Measurements from ENCODE around the gene POFUT2.
A peak's percentile ranks its signal among the peaks of the same experiment; 100 is the strongest.

Gene POFUT2, protein sequence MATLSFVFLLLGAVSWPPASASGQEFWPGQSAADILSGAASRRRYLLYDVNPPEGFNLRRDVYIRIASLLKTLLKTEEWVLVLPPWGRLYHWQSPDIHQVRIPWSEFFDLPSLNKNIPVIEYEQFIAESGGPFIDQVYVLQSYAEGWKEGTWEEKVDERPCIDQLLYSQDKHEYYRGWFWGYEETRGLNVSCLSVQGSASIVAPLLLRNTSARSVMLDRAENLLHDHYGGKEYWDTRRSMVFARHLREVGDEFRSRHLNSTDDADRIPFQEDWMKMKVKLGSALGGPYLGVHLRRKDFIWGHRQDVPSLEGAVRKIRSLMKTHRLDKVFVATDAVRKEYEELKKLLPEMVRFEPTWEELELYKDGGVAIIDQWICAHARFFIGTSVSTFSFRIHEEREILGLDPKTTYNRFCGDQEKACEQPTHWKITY

DNA sequence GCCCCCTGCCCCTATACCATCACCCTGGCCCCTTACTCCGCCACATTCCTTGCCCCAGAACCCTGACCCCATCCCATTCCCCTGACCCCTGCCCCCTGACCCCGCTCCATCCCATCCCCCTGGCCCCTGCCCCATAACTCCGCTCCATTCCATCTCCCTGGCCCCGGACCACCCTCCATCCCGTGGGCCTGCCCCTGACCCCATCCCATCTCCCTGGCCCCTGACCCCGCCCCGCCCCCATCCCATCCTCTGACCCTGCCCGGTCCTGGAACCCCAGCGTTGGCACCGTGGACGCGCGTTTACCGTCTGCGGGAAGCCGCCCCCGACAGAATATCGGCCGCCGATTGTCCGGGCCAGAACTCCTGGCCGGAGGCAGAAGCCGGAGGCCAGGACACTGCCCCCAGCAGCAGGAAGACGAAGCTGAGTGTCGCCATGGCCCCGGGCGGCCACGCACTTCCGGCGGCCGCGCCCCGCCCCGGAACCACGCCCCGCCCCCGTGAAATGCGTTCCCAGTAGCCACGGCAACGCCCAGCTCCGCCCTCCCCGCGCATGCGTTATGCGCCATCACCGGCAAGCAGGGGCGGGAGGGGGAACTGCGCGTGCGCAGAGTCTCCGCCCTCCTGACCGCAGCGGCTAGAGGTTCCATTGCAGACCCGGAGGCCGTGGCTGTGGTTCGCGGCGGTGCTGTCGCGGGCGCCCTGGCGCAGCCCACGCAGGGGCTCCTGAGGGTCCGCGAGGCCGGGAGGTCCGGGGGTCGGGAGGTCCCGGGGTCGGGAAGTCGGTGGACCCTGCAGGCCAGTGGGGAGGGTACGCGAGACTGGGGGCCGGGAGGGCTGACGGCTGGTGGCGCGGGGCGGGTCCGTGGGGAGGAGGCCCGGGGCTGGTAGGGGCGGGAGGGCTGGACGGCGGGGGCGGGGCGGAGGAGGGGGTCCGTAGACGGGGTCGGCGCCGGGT is at the start of gene POFUT2:
Gene POFUT2 (minus strand): TSS at position 458 of the 954 bp plus-strand sequence. CDS start 24 bp downstream, at position 434.
- peak; percentile 100 for DNase-seq (ENCODE audit: low spot score)

DNA sequence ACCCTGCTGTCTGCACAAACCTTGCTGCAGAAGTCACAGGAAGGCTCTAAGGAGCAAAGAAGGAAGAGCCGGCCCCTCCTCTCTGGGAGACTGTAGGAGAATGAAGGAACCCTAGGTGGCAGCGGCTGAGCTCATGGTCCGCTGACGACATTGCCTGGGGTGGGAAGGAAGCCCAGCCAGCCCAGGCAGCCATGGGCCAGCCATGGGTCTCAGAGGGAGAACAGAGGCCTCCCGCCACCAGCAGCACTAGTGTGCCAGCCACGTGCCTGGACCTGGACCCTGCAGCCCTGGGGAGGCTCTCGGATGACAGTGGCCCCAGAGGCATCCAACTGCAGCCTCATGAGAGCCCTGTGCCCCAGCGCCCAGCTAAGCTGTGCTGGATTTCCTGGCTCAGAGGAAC is 49.2 kb upstream of the POFUT2 start:
- DNase-seq (ENCODE audit: low spot score), result no peak

DNA sequence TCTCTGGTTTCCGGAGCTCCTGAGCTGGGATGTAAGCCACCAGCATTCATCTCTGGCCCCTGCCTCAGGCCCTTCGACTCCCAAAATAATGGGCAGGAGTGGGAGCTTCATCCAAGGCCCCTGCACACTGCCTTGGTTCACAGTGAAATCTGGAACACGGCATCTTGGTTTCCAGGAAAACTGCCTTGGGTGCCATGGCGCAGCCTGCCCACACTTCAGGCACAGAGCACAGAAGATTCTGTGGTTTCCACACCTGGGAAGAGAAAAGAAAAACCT is 48.8 kb upstream of the POFUT2 start:
- DNase-seq (ENCODE audit: low spot score), result no peak

DNA sequence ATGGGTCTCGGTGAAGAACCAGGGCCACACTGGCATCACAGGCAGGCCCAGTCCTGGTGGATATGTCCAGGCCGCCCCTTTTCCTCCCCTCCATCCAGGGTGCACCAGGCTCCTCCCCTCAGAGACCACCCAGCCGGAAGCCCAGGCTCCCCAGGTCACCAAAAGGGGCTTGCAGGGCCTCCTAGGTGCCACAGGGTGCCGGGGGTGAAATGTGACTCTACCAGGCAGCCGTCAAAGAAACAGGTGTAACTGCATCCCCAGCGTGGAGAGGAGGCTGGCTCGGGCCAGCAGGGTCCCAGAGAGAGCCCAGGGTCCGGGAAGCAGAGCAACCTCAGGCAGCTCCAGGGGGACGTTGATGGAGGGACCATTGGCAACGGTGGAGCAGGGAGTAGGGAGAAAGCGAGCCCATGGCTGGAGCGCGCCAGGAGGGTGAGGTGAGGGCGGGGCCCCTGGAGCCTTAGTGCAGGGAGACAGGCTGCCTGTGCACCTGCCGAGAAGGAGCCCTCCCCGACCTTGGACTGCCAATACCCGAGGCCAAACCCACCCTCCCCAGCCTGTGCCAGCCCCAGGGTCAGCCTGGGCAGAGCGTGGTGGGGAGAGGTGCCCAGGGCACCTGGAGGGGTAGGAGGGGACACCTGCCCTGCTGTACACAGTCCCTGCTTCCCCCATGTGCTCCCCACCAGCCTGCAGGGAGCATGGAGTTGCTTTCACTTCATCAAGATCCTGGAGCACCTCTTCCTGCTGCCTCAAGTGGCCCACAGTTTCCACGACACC is 48.3 kb upstream of the POFUT2 start:
- no peak for DNase-seq (ENCODE audit: low spot score)

DNA sequence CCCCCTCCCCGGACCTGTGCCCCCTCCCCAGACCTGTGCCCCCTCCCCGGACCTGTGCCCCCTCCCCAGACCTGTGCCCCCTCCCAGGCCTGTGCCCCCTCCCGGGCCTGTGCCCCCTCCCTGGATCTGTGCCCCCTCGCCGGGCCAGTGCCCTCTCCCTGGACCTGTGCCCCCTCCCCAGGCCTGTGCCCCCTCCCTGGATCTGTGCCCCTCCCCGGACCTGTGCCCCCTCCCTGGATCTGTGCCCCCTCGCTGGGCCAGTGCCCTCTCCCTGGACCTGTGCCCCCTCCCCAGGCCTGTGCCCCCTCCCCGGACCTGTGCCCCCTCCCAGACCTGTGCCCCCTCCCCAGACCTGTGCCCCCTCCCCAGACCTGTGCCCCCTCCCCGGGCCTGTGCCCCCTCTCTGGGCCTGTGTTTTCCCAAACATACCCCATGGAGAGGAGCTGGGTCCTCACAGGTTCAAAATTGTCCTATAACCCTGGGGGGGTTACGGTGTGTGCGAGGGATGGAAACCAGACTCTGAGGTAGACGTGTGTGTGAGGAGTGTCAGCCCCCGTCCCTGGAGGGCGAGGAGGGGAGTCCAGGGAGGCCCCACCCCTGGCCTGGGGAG is 47.6 kb upstream of the POFUT2 start:
- no peak for DNase-seq (ENCODE audit: low spot score)

DNA sequence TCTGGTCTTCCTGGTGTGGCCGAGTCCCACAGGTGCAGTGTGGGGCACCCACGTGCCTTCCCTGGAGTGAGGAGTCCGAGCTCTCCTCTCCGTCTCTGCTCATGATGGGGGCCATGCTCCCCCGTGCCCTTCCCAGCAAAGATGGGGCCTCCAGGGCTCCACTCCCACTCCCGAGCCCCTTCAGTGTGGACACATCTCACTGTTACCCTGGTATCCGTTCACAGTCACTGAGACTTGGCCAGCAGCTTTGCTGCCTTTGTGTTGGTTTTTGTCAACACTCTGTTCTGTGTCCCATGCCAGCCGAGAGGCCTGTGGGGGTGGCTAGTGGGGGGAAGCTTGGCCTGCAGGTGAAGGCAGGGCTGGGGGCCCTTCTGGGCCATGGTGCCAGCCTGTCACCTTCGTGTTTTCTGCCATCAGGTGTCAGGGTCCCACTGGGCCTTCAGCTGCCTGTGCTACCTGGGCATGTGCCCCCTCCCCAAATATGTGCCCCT is 46.9 kb upstream of the POFUT2 start:
- DNase-seq (ENCODE audit: low spot score), result no peak

DNA sequence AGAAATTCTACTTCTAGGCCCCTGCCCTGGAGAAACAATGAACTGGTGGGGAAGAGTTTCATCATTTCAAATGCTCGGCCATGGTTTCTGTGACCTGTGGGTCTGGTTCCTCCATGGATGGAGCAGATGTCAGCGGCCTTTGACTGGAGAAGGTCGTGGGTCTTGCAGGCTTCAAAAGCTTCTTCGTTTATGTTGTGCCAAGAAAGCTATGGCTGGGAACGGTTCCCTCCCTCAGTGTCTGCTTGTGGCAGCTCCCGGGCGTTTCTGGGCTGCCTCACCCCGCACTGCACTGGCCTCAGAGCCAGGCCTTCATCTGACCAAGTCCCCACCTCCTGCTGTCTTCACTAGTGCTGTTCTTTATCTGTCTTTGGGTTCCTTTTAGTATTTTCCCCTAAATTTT is 46.4 kb upstream of the POFUT2 start:
- DNase-seq (ENCODE audit: low spot score), result no peak

DNA sequence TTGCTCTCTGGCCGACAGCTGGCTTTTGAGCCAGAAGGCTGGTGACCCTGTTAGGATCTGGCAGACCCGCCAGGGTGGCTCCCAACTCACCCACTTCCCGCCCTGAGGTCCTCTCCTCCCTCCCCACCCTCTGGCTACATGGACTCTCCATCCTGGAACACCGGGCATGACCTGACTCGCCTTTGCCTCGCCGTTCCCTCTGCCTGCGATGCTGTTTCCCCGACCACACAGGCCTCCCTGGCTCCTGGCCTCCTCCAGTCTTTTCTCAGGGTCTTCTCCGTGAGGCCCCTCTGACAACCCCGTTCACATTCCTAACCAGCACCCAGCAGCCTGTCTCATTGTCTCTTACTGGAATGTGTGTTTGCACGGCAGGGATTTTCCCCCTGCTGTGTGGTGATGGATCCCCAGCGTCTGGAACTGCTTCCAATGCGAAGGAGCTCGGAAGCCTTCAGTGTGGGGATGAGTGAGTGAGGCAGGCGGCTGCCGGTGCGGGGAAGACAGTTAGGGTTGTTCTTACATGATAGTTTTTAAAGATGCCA is 46.0 kb upstream of the POFUT2 start:
- no peak for DNase-seq (ENCODE audit: low spot score)

DNA sequence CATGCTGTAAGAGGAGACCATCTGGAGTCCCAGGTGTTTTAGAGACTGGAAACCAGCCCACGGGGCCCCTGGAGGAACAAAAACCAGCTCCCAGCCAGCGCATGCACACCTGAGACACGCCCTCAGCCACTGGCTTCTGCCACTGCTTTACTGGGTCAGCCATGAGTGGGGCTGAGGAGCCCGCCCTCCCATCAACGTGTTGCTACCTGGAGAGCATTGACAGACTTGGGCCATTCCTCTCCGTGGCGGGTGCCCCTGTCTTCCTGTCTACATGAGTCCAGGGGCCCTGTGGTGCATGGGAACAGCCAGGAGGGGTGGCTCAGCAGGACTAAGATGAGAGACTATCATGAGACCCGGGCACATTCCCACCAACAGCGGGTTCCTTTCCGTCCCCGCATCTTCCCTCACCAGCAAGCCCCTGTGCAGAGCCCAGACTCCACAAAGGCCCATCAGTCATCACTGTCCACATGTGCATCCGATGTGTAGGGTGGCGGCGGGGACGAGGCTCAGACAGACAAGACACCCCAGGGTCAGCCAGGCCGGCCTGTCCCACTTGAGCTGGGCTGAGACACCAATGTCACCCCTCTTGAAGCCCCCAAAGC is 45.4 kb upstream of the POFUT2 start:
- DNase-seq (ENCODE audit: low spot score), result no peak

DNA sequence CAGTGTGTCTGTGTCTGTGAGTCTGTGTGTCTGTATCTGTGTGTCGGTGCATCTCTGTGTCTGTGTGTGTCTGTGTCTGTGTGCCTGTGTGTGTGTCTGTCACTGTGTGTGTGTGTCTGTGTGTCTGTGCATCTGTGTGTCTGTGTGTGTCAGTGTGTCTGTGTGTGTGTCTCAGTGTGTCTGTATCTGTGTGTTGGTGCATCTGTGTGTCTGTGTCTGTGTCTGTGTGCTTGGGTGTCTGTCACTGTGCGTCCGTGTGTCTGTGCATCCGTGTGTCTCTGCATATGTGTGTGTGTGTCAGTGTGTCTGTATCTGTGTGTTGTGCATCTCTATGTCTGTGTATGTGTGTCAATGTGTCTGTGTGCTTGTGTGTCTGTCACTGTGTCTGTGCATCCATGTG is 44.7 kb upstream of the POFUT2 start:
- no peak for DNase-seq (ENCODE audit: low spot score)

DNA sequence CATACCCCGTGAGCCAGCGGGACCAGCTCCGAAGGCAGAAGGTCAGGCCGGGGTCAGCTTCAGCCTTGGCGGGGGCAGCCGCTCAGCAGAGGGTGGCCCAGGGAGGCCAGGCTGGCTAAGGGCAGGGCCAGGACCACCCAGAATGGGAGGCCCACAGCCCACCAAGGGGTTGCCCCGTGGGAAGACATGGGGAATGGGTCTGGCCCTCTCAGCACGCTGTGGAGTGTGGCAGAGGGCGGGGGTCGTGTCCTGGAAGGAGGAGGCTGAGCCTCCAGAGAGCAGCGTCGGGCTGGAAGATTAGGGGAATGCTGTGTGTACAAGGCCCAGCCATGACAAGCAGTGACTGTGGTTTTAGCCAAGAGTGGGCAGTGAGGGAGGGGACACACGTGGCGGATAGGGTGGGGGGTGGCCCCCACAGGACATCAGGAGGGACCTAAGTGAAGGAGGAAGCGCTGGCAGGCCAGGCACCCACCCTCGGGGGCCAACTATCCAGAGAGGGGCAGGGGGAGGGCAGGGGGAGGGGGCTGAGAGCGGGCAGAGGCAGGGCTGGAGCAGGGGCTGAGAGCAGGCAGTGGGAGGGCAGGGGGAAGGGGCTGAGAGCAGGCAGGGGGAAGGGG is 43.9 kb upstream of the POFUT2 start:
- no peak for DNase-seq (ENCODE audit: low spot score)

DNA sequence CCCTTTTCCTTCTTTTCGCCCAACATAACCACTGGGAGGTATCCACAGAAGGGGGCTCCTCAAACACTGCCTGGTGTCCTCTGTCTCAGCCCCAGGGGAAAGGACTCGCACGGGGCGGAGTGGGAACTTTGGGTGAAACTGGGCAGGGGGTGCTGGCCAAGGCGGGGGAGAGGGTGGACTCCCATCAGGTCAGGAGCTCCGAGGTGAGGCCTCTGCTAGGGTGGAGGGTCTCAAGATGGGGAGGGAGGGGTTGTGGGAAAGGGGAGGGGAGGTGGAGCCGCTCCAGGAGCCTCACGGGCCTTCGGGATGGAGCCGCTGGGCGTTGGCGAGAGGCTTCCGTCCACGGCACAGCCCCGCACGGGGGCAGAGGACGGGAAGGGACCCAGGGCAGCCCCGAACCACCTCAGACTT is 43.2 kb upstream of the POFUT2 start:
- no peak for DNase-seq (ENCODE audit: low spot score)

DNA sequence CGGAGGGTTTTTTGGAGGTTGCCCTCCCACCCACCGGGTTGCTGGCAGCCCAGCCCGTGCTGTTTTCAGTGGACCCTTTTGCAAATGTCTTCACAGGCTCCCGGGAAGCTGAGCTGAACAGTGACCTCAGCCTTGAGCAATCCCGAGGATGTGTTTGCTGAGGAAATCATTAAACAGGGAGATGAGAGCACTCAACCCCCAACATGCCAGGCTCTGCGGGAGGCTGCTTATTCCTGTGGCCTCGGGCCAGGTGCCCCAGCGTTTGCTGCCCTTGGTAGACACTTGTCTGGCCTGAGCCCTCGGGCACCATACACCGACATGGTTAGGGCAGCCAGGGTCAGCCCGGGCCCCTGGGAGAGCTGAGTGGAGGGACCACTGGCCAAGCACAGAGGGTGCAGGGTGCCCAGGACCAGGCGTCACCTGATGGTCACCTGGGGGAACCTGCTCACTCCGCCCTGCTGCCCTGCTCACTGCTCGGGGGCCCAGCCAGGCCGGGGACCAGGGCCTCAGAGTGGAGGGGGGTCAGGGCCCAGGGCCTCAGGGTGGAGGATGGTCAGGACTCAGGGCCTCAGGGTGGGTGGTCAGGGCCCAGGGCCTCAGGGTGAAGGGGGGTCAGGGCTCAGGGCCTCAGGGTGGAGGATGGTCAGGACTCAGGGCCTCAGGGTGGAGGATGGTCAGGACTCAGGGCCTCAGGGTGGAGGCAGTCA is 42.5 kb upstream of the POFUT2 start:
- peak; percentile 88 for DNase-seq (ENCODE audit: low spot score)

DNA sequence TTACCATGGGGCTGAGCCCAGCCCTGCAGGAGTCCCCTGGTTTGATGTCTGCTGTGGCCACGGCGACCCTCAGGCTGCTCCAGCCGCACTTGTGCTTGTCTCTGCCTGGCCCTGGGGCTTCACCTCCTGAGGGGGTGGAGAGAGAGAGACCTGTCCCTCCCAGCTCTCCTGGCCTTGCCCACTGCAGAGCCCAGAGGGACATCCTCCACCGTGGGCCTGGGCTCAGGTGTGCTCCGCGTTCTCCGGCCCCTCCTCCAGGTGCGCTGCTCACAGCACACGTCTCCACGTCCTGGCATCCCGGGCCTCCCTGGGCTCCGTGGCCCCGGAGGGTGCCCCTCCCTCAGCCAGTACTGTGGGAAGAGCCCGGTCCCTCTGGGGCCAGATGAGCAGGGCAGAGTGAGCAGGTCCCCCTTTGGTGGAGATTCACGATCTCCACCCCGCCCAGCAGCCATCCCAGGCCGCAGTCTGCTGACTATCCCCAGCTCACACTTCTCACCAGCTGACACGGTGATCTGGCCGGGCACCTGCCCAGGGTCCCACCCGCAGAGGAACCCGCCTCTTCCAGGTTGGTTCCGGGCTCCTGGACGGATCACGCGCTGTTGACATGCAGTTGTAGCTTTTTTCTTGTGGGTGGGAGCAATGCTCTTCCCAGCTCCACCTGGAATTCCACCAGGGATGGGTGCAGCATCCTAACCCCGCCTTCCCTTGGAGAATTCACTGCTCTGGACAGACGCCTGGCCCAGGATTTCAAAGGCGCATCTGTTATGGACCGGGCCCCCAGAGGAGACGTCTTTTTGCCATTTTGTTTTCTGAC is 41.8 kb upstream of the POFUT2 start:
- no peak for DNase-seq (ENCODE audit: low spot score)

DNA sequence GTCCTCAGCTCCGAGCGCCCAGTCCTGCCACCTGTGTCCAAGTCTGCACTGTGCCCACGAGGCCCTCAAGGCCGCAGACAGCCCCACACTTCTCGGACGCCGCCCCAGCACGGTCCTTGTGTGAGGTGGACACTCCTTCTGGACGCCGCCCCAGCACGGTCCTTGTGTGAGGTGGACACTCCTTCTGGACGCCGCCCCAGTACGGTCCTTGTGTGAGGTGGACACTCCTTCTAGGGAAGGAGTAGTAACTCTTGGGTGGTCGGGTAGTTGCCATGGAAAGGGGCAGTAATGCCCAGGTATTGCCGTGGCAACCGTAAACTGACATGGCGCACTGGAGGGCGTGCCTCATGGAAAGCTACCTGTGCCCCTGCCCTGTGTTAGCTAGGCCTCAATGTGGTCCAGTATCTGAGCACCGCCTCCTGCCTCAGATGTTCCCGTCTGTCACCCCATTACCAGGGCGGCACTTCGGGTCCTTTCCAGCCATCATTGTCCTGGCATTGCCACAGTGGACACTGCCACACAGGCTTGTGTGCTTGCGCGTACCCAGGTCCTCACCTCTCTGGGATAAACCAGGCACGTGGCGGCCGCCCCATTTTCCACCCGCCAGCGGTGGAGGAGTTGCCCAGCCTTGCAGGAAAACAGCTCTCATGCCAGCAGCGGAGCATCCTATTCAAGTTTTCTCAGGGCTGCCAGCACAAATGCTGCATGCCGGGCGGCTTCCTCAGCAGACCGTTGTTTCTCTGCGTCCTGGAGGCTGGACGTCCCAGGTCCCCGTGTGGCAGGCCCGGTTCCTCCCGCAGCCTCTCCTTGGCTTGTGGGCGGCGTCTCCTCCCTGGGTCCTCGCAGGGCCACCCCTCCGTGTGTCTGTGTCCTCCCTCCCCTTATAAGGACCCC is 40.8 kb upstream of the POFUT2 start:
- DNase-seq (ENCODE audit: low spot score), result no peak

DNA sequence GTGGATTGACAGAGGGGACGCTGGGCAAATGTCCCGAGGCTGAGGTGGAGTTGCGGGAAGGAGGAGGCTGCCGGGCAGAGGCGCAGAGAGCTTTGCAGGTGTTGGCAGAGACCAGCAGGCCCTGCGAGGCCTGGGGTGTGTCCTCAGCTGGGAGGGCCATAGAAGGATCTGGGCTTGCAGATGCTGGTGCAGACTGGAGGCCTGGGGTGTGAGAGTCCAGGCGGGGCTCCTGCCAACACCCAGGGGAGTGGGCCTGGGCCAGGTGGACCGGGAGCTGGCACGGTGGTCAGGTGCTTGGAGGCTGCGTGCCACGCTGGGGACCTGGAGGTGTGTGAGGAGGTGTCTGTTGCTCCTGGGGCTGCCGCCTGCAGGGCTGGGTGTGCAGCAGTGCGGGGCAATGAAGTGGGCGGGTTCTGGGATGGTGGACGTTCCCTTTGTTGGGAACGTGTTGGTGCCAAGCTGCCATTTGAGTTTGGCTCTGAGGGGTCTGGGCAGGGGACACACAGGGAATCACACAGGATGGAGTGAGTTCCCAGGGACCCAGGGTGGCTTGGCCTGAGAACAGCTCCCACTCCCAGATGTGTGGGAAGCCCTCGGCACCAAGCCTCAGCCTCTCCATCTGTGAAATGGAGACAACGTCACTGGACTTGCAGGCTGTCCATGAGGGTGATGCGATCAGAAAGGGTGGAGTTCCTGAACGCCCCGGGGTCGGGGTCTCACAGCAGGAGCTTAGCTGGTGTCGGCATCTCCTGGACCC is 39.9 kb upstream of the POFUT2 start:
- DNase-seq (ENCODE audit: low spot score), result no peak

DNA sequence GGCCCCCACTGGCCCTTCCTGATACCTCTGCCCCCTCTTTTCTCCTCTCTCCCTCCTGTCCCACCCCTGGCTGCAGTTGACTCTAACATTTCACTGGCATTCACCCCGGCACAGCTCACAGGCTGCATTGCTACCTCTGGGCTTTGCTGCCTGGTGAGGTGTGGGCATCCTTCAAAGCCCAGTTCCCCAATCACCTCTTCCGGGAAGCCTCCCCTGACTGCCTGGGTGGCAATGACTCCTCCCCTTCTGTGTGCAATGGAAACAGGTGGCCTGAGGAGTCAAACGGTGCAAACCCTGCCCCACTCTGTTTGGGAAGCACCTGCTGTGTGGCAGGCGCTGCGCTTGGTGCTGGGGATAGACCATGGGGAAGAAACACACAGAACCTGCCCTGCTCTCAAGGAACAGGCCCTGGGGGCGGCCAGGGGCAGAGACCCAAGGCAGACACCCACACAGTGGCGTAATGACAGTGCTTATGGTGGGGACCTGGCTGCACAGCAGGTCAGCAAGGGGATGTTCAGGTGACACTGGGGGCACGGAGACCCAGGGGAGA is 39.3 kb upstream of the POFUT2 start:
- no peak for DNase-seq (ENCODE audit: low spot score)
